HG03442 (cell line): ENCODE data around the gene SEMA3A.
A peak's percentile ranks its signal among the peaks of the same experiment; 100 is the strongest.

Experiments used
- ATAC-seq: cut with Tn5 transposase; IDR thresholded peaks from one replicate; pipeline ENCODE4 v1.9.1; 2021; ENCODE audit warnings: mild to moderate bottlenecking, moderate library complexity; ENCODE audit not compliant: unreplicated experiment

The SEMA3A gene

DNA sequence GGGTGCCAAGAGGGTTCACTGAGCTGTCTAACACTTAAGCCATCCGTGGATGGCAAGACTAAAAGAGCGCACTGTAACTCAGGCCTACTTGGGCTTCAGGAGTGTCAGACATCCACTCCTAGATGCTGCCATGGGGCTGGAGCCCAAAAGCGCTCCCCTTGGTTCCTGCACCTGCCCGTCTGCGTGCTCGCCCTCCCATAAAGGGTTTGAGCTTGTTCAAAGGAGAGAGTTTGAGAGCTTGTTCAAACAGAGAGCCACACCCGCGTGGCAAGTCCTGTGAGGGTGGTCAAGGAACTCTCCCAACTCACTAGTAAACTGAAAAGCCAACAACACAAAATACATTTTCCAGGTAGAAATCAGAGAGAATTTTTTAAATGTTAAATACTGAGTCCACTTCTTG is 256.7 kb downstream of the SEMA3A start:
- no peak for ATAC-seq

DNA sequence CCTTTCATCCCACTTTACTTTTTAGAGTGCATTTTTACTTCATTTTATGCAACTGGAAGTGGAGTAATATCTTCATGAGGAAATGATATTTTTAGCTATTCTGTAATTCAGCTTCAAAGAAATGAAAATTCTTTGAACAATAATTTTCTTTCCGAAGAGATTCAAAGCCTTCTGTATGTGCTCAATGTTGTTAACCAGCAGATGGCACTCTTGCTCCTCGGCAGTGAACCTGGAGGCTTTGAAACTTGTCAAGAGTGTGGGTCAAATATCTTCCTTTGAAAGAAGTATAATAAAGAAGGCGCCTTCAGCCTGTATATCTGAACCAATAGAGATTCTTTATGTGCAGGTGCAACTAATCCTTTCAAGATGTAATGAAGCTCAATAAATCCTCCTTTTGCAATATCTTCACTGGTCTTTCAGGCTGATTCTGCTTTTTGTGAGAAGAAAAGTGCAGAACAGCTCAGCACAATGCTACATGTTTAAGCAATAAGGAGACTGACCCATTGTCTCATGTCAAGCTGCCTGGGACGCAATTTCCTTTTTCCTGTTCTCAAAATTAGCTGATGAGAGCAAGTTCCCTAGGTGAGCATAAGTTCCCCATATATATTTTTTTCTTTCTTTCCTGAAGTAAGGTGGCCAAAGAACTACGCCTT is 258.4 kb downstream of the SEMA3A start:
- ATAC-seq: peak; percentile 78

DNA sequence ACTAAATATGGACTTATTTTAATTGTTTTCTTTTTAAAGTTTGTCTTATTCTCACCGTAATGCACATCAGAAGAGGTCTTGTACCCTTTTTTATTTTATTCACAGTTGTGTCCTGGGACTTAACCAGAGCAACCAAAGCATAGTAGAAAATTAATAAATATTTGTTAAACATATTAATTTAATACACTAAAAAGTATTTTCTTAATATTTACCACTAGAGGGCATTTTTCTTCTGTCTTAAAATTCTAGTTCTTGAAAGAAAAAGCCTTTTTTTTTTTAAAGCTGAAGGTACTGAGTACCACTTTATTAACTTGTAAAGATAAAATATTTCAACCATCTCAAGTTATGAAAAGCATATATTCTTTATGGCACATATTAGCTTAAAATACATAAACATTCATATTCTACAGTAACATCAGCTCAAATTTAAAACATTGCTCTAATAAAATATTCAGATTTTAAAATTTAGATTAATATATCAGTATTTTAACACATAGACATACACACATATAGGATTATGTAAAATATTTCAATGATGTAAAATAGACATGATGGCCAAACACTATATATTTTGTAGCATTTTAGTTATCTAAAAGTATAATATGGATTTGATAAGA is 260.4 kb downstream of the SEMA3A start:
- no peak for ATAC-seq

DNA sequence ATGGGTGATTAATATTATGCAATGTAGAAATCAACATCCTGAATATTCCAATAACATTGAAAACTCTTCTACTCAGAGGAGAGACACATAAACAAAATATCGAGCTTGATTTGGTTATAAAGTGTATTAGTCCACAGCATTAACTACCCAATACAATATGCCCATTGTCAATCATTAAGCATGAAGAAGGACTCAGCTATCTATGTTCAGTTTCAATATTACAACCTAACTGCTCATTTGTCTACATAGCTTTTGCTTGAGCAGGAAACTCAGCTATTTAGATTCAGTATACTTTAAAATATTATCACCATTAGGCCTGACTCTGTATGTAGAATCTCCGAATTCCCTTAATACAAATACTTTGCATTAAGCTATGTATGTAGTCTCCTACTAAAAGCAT is 262.6 kb downstream of the SEMA3A start:
- ATAC-seq: no peak

DNA sequence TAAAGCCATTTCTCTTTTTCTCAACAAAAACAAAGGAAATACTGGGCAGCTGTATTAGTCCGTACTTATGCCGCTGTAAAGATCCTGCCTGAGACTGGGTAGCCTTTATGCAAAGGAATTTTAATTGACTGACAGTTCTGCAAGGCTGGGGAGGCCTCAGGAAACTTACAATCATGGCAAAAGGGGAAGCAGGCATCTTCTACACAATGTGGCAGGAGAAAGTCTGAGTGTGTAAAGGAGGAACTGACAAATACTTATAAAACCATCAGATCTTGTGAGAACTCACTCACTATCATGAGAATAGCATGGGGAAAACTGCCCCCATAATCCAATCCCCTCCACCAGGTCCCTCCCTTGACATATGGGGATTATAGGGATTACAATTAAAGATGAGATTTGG is 264.3 kb downstream of the SEMA3A start:
- ATAC-seq: no peak

DNA sequence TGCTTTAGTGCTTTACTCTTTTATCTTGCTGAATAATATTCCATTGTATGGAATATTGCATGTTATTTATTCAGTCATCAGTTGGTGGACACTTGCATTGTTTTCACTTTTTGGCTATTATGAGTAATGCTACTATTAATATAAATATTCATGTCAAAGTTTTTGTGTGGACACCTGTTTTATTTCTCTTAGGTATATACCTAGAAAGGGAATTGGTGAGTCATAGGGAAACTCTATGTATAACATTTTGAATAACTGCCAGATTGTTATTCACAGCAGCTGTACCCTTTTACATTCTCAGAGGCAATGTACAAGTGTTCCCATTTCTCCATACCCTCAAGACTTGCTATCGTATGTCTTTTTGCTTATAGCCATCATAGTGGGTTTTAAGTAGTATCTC is 268.7 kb downstream of the SEMA3A start:
- no peak for ATAC-seq

DNA sequence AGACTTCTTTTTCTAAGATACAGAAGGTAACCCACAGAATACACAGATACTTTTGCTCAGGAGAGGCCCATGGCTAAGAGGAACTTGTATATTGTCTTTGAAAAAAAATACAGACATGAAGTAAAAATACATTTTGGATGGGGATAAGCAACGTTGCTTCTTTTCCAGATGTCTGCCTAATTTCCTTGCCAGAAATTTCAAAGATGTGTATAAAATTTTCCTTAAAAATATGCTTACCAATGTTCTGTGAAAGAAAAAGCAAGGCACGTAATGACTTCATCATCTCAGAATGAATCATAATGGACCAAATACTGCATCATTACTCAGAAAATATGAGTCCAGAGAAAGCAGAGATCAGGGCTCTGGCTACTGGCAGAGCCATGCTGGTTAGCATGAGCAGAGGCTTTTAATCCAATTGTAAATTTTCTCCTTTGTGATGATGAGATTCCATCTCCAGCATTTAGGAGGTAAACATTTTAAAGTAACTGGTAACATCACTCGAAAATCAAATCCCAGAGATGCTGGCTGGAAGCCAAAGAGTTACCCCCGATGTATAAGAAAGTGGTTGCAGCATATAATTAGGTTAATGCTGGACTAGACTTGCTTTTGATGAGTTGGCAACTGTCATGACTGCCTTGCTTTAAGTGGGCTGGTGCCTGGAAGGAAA is 272.5 kb downstream of the SEMA3A start:
- ATAC-seq: no peak

DNA sequence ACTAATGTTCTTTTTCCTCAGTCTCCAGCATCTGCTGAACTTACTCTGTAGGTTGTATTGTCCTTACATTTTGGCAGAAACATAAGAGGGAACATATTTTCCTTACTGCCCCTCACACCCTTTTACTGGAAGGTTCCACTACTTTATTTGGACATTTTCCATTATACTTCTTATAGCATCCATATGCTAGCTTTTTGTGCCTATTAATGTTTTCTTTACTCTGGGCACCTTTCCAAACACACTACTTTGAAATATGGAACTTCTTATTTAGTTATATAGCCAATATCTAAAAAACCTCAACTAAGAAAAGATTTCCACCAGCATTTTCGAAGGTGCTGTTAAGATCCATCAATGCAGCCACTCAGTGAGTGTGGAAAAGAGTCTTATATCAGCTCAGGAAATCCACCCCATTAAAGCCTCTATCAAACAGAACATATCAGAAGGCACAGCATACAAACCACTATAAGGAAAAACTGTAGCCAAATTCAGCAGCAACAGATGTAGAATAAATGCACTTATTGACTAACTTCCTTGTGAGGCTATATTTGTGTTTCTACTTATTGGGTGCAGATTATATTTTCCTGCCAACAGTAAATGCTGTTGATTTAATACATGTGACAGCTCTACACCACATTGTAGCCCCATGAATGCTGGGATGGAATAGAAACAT is 273.2 kb downstream of the SEMA3A start:
- no peak for ATAC-seq

DNA sequence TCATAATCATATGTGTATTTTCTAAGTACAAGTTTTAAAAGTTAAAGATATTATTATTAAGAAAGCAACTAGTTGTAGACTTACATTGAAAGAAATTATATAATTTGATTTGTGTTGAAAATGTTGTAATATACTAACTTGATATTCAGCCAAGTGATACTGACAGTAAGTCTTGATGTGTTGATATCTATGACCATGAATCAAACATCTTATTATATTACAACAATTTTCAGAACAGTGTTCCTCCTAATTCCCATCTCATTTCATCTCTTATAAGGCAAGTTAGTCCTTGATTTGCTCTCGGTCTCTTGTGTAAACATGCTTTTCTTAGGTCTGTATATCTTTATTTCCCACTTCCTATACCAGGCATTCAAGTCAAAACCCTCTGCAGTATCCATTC is 276.4 kb downstream of the SEMA3A start:
- ATAC-seq: no peak

DNA sequence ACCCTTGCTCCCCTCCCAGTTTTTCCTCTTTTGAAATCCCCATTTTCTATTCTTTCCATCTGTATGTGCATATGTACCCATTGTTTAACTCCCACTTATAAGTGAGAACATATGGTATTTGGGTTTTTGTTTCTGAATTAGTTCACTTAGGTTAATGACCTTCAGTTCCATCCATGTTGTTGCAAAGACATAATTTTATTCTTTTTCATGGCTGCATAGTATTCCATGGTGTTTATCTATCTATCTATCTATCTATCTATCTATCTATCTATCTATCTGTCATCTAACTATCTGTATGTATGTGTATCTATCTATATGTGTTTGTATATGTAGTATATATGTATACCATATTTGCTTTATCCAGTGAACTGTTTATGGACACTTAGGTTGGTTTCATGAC is 281.4 kb downstream of the SEMA3A start:
- no peak for ATAC-seq

DNA sequence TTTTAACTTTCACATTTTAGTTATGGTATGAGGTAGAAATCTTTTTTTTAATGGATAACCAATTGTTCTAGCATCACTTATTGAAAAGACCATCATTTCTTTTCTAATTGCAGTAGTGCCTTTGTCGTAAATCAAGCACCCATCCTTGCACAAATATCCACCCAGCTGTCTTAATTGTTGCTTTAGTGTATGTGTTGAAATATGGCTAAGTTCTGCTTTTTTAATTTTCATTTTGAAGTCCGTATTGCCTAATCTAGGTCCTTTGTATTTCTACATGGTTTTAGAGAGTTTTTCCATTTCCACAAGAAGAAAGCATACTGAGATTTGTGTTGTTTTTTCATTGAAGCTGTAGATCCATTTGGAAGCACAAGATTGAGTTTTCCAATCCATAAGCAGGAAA is 286.1 kb downstream of the SEMA3A start:
- no peak for ATAC-seq
